WTC11 (cell line): ENCODE data around the gene STK32C.

ENCODE experiments used
- ESRRA ChIP-seq: sonication (generic); formaldehyde crosslinking; IDR thresholded peaks from 2 replicates; pipeline ENCODE4 v1.8.1; 2022; ENCODE audit warnings: mild to moderate bottlenecking, missing genetic modification reagents, borderline replicate concordance
- SMAD4 ChIP-seq: sonication (generic); formaldehyde crosslinking; IDR thresholded peaks from 2 replicates; pipeline ENCODE4 v1.8.0; 2022; ENCODE audit warnings: mild to moderate bottlenecking, missing genetic modification reagents
- TF ChIP-seq, protein P1 (sequence below): fragments of 200-600 bp; IDR thresholded peaks from 2 replicates; pipeline ENCODE4 v1.8.0; 2022; ENCODE audit warnings: antibody characterized with exemption
- TF ChIP-seq, protein P2 (sequence below): sonication (generic); formaldehyde crosslinking; IDR thresholded peaks from 2 replicates; pipeline ENCODE4 v1.8.1; 2023; ENCODE audit warnings: mild to moderate bottlenecking, missing genetic modification reagents, moderate library complexity
- TF ChIP-seq, protein P3 (sequence below): sonication (generic); formaldehyde crosslinking; IDR thresholded peaks from 2 replicates; pipeline ENCODE4 v1.8.1; 2022; ENCODE audit warnings: missing genetic modification reagents, borderline replicate concordance

DNA sequence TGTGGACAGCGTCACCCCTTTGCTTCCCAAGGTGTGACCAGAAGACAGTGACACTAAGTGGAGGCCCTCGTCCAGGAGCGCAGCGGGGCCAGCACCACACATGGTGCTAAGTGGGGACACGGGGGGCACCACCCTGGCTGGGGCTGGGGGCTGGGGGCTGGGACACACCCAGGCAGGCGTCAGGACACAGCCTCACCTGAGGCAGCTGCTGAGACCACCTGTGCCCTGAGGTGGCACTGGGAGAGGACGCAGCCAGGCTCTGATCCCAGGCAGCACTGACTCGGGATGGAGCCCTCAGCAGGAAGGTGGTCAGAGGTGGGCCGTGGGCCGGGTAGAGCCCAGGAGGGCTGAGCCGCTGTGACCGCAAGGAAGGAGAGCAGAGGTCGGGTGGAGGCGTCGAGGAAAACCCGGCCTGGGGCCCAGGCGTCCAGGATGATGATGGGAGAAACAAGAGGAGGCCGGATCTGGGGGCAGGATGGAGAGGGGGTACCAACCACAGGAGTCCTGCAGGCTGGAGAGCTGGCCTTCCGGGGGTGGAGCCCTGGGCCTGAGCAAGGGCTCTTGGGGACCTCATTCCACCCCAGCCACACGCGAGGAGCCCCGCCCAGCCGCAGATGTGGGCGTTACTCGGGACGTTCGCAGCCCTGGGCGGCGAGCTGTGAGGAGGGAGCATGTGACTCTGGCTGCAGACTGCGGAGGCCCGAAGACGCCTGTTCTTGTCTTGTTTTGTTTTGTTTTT, 46.8 kb upstream of the STK32C start:
- no peak for TF ChIP-seq ESRRA (CRISPR knock-in tag)
- no peak for TF ChIP-seq SMAD4 (CRISPR knock-in tag)
- TF ChIP-seq, protein P1, sequence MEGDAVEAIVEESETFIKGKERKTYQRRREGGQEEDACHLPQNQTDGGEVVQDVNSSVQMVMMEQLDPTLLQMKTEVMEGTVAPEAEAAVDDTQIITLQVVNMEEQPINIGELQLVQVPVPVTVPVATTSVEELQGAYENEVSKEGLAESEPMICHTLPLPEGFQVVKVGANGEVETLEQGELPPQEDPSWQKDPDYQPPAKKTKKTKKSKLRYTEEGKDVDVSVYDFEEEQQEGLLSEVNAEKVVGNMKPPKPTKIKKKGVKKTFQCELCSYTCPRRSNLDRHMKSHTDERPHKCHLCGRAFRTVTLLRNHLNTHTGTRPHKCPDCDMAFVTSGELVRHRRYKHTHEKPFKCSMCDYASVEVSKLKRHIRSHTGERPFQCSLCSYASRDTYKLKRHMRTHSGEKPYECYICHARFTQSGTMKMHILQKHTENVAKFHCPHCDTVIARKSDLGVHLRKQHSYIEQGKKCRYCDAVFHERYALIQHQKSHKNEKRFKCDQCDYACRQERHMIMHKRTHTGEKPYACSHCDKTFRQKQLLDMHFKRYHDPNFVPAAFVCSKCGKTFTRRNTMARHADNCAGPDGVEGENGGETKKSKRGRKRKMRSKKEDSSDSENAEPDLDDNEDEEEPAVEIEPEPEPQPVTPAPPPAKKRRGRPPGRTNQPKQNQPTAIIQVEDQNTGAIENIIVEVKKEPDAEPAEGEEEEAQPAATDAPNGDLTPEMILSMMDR = no peak
- TF ChIP-seq, protein P2, sequence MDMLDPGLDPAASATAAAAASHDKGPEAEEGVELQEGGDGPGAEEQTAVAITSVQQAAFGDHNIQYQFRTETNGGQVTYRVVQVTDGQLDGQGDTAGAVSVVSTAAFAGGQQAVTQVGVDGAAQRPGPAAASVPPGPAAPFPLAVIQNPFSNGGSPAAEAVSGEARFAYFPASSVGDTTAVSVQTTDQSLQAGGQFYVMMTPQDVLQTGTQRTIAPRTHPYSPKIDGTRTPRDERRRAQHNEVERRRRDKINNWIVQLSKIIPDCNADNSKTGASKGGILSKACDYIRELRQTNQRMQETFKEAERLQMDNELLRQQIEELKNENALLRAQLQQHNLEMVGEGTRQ (CRISPR knock-in tag) = no peak
- TF ChIP-seq, protein P3, sequence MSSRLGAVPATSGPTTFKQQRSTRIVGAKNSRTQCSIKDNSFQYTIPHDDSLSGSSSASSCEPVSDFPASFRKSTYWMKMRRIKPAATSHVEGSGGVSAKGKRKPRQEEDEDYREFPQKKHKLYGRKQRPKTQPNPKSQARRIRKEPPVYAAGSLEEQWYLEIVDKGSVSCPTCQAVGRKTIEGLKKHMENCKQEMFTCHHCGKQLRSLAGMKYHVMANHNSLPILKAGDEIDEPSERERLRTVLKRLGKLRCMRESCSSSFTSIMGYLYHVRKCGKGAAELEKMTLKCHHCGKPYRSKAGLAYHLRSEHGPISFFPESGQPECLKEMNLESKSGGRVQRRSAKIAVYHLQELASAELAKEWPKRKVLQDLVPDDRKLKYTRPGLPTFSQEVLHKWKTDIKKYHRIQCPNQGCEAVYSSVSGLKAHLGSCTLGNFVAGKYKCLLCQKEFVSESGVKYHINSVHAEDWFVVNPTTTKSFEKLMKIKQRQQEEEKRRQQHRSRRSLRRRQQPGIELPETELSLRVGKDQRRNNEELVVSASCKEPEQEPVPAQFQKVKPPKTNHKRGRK (CRISPR knock-in tag) = no peak
